Type B pancreatic cell (in vitro differentiated cells): ENCODE data around the gene NEDD4. TPM values are rescaled to one million over a fixed set of nuclear protein-coding genes. Genes with fewer than 3 reads are reported as not detected.

Source experiments
- DNase-seq: peaks from one replicate; pipeline ENCODE4 v3.0.0; 2021; ENCODE audit warnings: mixed read lengths; ENCODE audit not compliant: unreplicated experiment; ENCODE audit errors: extremely low spot score
- H3K27ac Mint-ChIP-seq: 2 replicates; pipeline ENCODE4 v1.8.0; 2021; ENCODE audit warnings: mild to moderate bottlenecking, mixed read lengths
- H3K27me3 Mint-ChIP-seq: 2 replicates; pipeline ENCODE4 v1.8.0; 2021; ENCODE audit warnings: mixed read lengths
- H3K36me3 Mint-ChIP-seq: 2 replicates; pipeline ENCODE4 v1.8.0; 2021; ENCODE audit warnings: mixed read lengths
- H3K4me1 Mint-ChIP-seq: one replicate; pipeline ENCODE4 v1.8.0; 2021; ENCODE audit warnings: mixed read lengths; ENCODE audit not compliant: unreplicated experiment
- H3K4me3 Mint-ChIP-seq: 2 replicates; pipeline ENCODE4 v1.8.0; 2021; ENCODE audit warnings: mild to moderate bottlenecking, mixed read lengths
- H3K9me3 Mint-ChIP-seq: 2 replicates; pipeline ENCODE4 v1.8.0; 2021; ENCODE audit warnings: mixed read lengths
- total RNA-seq: library from RNA; stranded (reverse); gene quantifications from 2 replicates; pipeline ENCODE4 v1.2.1, GENCODE V29; 2021; ENCODE audit warnings: low replicate concordance
- TF ChIP-seq, protein P1 (sequence below): fragments of 200-600 bp; sonication (generic); conservative IDR thresholded peaks from 2 replicates; pipeline ENCODE4 v1.5.0; 2021; ENCODE audit warnings: antibody characterized with exemption, mild to moderate bottlenecking

Gene NEDD4
- total RNA-seq, 1 donor from 2014 or later = 19.6 TPM

DNA sequence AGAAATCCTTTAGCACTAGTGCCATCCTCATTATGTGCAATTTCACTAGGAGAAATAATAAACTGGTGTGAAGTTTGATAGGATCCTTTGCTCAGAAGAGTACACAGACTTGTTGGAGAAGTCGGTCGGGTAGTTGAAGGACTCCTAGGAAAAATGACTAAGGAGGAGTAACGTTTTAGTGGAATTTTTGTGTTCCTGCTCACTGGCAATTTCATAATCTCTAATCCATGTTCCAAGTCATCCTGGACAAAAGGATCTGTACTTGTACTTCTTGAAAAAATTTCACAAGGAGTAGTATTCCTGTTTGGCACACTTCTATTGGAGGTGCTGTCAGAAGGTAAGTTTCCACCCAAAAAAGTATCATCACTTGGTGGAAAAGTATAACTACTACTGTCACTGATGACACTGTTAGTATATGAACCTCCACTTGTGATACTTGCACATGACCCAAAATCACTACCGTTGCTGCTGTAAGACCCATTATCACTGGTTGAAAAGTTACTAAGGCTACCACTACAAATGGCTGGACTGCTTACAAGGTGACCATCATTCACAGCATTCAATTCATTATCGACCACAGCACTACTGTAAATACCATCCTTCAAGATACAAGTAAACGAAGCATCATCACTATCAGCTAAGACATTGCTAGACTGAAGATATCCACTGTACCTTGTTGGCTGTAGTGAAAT is 77.4 kb downstream of the NEDD4 start:
- H3K4me1 Mint-ChIP-seq = peaks cover 7% of the 10 kb centered on the region
- H3K36me3 Mint-ChIP-seq = no peaks in the 10 kb centered on the region
- H3K27me3 Mint-ChIP-seq = no peaks in the 10 kb centered on the region
- H3K9me3 Mint-ChIP-seq = no peaks in the 10 kb centered on the region
- H3K27ac Mint-ChIP-seq = no peak overlapping the region
- no peak for DNase-seq
- H3K4me3 Mint-ChIP-seq = no peak overlapping the region
- TF ChIP-seq, protein P1, sequence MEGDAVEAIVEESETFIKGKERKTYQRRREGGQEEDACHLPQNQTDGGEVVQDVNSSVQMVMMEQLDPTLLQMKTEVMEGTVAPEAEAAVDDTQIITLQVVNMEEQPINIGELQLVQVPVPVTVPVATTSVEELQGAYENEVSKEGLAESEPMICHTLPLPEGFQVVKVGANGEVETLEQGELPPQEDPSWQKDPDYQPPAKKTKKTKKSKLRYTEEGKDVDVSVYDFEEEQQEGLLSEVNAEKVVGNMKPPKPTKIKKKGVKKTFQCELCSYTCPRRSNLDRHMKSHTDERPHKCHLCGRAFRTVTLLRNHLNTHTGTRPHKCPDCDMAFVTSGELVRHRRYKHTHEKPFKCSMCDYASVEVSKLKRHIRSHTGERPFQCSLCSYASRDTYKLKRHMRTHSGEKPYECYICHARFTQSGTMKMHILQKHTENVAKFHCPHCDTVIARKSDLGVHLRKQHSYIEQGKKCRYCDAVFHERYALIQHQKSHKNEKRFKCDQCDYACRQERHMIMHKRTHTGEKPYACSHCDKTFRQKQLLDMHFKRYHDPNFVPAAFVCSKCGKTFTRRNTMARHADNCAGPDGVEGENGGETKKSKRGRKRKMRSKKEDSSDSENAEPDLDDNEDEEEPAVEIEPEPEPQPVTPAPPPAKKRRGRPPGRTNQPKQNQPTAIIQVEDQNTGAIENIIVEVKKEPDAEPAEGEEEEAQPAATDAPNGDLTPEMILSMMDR = no peak

DNA sequence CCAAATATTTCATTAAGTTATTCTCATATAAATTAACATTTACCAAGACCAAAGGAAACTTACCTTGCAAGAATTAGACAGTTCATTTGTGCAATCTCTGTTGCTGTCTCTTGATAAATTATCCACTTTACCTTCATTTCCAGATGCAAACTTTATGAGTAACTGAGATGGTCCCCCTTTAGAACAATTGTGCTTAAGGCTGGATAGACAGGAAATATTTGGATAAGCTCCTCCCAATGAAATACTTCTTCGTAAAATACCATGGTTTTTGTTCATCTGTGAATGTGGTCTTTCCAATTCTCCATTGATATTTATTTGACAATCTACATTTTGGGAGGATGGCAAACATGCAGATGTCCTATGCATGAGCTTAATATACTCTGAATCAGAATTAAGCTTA is 78.2 kb downstream of the NEDD4 start:
- H3K27ac Mint-ChIP-seq = no peak overlapping the region
- H3K4me3 Mint-ChIP-seq = no peak overlapping the region
- DNase-seq = no peak
- no peaks in the 10 kb centered on the region for H3K9me3 Mint-ChIP-seq
- no peaks in the 10 kb centered on the region for H3K36me3 Mint-ChIP-seq
- TF ChIP-seq, protein P1 = no peak
- no peaks in the 10 kb centered on the region for H3K27me3 Mint-ChIP-seq
- H3K4me1 Mint-ChIP-seq = peaks cover 7% of the 10 kb centered on the region

DNA sequence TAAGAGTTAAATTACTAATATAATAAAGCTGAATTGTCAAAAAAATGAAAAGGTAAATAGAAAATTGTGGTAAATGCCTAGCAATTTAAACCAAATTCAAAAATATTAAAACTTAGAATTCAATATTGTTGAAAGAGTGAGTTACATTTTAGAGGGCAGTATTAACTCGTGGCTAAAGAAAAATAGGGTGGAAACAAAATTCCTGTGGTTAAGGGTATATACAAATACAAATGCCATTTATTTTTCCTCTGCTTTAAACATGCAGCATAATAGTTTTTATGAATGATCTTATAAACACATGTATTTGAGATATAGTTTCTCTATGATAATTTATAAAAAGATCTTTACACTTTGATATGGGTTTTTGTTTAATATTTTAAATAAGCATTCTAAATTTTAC is 79.0 kb downstream of the NEDD4 start:
- TF ChIP-seq, protein P1 = no peak
- H3K27me3 Mint-ChIP-seq = no peaks in the 10 kb centered on the region
- no peak overlapping the region for H3K4me3 Mint-ChIP-seq
- no peak overlapping the region for H3K27ac Mint-ChIP-seq
- H3K9me3 Mint-ChIP-seq = no peaks in the 10 kb centered on the region
- H3K4me1 Mint-ChIP-seq = peaks cover 7% of the 10 kb centered on the region
- DNase-seq = no peak
- H3K36me3 Mint-ChIP-seq = no peaks in the 10 kb centered on the region

DNA sequence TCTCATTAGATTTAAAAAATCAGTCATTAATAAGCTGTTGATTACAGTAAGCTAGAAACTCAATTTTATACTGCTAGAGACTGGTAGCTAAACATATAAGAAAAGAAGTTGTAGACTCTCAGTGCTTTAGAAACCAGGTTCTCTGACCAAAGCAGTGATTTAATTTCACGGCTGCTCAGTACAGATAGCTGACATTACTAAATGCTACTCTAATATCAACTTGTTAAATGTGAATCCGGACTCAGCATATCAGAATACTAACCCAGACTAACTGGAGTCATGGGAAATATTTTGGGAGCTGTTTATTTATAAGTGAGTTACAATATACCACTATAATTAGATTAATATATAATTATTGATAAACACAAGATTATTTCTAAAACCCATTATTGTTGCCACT is 80.4 kb downstream of the NEDD4 start:
- Mint-ChIP-seq H3K4me3 (no peak overlapping the region), H3K9me3 (no peaks in the 10 kb centered on the region), H3K4me1 (peaks cover 7% of the 10 kb centered on the region), H3K36me3 (no peaks in the 10 kb centered on the region), H3K27ac (no peak overlapping the region), H3K27me3 (no peaks in the 10 kb centered on the region)
- TF ChIP-seq, protein P1 = no peak
- no peak for DNase-seq

DNA sequence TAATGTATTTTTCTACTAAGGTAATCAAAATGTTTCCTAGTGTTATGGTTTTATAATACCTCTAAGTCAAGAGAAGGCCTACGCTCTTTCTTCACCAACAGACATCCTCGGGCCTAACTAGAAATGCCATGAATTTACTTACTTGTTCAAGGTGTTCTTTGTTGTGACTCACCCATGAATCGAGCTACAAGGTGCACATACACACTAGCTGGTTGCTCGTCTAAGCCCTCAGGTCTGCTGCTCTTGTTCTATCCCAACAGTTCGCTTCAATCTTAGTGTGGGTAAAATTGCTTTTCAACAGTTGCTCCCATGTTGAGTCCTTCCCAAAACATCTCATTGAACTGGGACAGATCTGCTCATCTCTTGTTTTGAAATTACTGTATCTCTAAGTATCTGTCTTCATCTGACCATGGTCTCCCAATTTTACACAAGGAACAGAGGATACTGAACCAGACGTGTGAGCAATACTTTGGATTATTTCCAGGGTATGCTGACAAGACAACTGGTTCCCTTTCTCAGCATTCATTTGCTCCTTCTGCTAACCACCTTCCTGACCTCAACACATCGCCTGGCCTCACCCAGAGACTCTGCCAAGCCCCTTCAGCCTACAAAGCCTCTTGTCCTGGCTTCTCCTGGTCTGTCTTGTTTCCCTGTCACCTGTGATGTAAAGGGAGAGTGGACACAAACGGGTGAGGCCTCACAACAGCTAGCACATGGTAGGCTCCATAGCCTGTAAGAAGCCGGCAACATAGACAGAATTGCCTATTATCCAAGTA is 84.2 kb downstream of the NEDD4 start:
- Mint-ChIP-seq H3K4me3 (no peak overlapping the region), H3K36me3 (no peaks in the 10 kb centered on the region), H3K4me1 (no peaks in the 10 kb centered on the region), H3K27ac (no peak overlapping the region), H3K9me3 (no peaks in the 10 kb centered on the region), H3K27me3 (no peaks in the 10 kb centered on the region)
- TF ChIP-seq, protein P1 = no peak
- DNase-seq = no peak
